ENCODE results near the gene MAP2. TPM values are rescaled to one million over a fixed set of nuclear protein-coding genes. Genes with fewer than 3 reads are reported as not detected.

Gene MAP2
- total RNA-seq, 1 experiment from 2014 or later, result 2.1 TPM

GRCh38 chr2:209424199-209424701 is 403 bp downstream of the MAP2 start:
- DNase-seq (ENCODE audit: low spot score), result peak; percentile 14

- DNase-seq (ENCODE audit: low spot score), result no peak
Measured at GRCh38 chr2:209424781-209425470, 1.1 kb downstream of the MAP2 start.

GRCh38 chr2:209425471-209426071 is 1.7 kb downstream of the MAP2 start:
- peak; percentile 45 for DNase-seq (ENCODE audit: low spot score)

- peak; percentile 6 for DNase-seq (ENCODE audit: low spot score)
Measured at GRCh38 chr2:209426432-209426831, 2.6 kb downstream of the MAP2 start.

- peak; percentile 29 for DNase-seq (ENCODE audit: low spot score)
Measured at GRCh38 chr2:209431701-209432100, 7.9 kb downstream of the MAP2 start.

- DNase-seq (ENCODE audit: low spot score), result no peak
Measured at GRCh38 chr2:209441541-209441940, 17.7 kb downstream of the MAP2 start.

- no peak for DNase-seq (ENCODE audit: low spot score)
Measured at GRCh38 chr2:209442939-209443338, 19.1 kb downstream of the MAP2 start.

GRCh38 chr2:209445485-209445884 is 21.6 kb downstream of the MAP2 start:
- no peak for DNase-seq (ENCODE audit: low spot score)

GRCh38 chr2:209451209-209451834 is 27.5 kb downstream of the MAP2 start:
- no peak for DNase-seq (ENCODE audit: low spot score)

- DNase-seq (ENCODE audit: low spot score), result no peak
Measured at GRCh38 chr2:209456489-209456888, 32.6 kb downstream of the MAP2 start.

- no peak for DNase-seq (ENCODE audit: low spot score)
Measured at GRCh38 chr2:209458008-209458979, 34.4 kb downstream of the MAP2 start.

- DNase-seq (ENCODE audit: low spot score), result no peak
Measured at GRCh38 chr2:209459359-209459758, 35.5 kb downstream of the MAP2 start.

GRCh38 chr2:209460151-209460761 is 36.4 kb downstream of the MAP2 start:
- no peak for DNase-seq (ENCODE audit: low spot score)

GRCh38 chr2:209463226-209463625 is 39.4 kb downstream of the MAP2 start:
- no peak for DNase-seq (ENCODE audit: low spot score)

GRCh38 chr2:209463835-209464234 is 40.0 kb downstream of the MAP2 start:
- no peak for DNase-seq (ENCODE audit: low spot score)

- DNase-seq (ENCODE audit: low spot score), result no peak
Measured at GRCh38 chr2:209468846-209469245, 45.0 kb downstream of the MAP2 start.

- no peak for DNase-seq (ENCODE audit: low spot score)
Measured at GRCh38 chr2:209469481-209469880, 45.6 kb downstream of the MAP2 start.

- DNase-seq (ENCODE audit: low spot score), result no peak
Measured at GRCh38 chr2:209470466-209470865, 46.6 kb downstream of the MAP2 start.

- peak; percentile 23 for DNase-seq (ENCODE audit: low spot score)
Measured at GRCh38 chr2:209471037-209471436, 47.2 kb downstream of the MAP2 start.

GRCh38 chr2:209472112-209472832 is 48.4 kb downstream of the MAP2 start:
- DNase-seq (ENCODE audit: low spot score), result peak; percentile 16

GRCh38 chr2:209472871-209473270 is 49.0 kb downstream of the MAP2 start:
- DNase-seq (ENCODE audit: low spot score), result no peak
